Measurements from ENCODE around the gene TMOD2. TPM values are rescaled to one million over a fixed set of nuclear protein-coding genes. Genes with fewer than 3 reads are reported as not detected.

Gene TMOD2
- total RNA-seq, 1 experiment from 2014 or later, result 0.52 TPM

- Histone ChIP-seq H3K27me3 (replicated peaks; ENCODE audit: control insufficient read depth, insufficient read depth, low read length) (no peaks in the 10 kb centered on the region; the same call in 1 of the 2 replicates), H3K4me1 (no peaks in the 10 kb centered on the region), H3K9me3 (no peaks in the 10 kb centered on the region), H3K4me3 (ENCODE audit: low read depth, low read length) (no peak overlapping the region), H3K36me3 (ENCODE audit: control insufficient read depth, insufficient read depth, low read length) (no peaks in the 10 kb centered on the region)
- BruUV-seq (replicated peaks), result no TSS peak
- Mint-ChIP-seq H3K9me3 (ENCODE audit: unreplicated experiment) (no peaks in the 10 kb centered on the region), H3K27ac (ENCODE audit: unreplicated experiment) (no peak overlapping the region), H3K36me3 (ENCODE audit: insufficient read depth, unreplicated experiment) (no peaks in the 10 kb centered on the region), H3K4me3 (ENCODE audit: unreplicated experiment) (no peak overlapping the region), H3K27me3 (ENCODE audit: insufficient read depth, unreplicated experiment) (peaks cover 16% of the 10 kb centered on the region), H3K4me1 (ENCODE audit: low read depth, unreplicated experiment) (no peaks in the 10 kb centered on the region)
- ChIA-PET CTCF (interaction anchor here (0.5 kb wide), 1 partner anchor 113 kb away, joined by 3 read pairs; no protein-coding TSS in a partner anchor), POLR2A (no interaction called here)
- intact Hi-C loops (cut with micrococcal nuclease; ENCODE audit: unreplicated experiment), result no loop called here
- DNase-seq, result no peak
- no peak for TF ChIP-seq CTCF (IDR thresholded peaks at IDR 0.05; ENCODE audit: insufficient read depth in 1 of 2, low read depth in 1 of 2, low read length in 1 of 2, severe bottlenecking in 1 of 2, unreplicated experiment in 1 of 2)
Observed at GRCh38 chr15:51766341-51766740, 14.9 kb downstream of the TMOD2 start.

- DNase-seq, result no peak
- ChIA-PET CTCF (interaction anchor here (0.6 to 1.1 kb wide), 2 partner anchors 8 to 200 kb away, joined by 3 read pairs; no protein-coding TSS in a partner anchor), POLR2A (no interaction called here)
- H3K4me3 ChIP-seq (ENCODE audit: low read depth, low read length), result no peak overlapping the region
- no peak overlapping the region for H3K27ac Mint-ChIP-seq (ENCODE audit: unreplicated experiment)
- intact Hi-C loops (cut with micrococcal nuclease; ENCODE audit: unreplicated experiment), result no loop called here
- H3K27me3 Mint-ChIP-seq (ENCODE audit: insufficient read depth, unreplicated experiment), result peaks cover 16% of the 10 kb centered on the region
- no TSS peak for BruUV-seq (replicated peaks)
- no peaks in the 10 kb centered on the region; the same call in 1 of the 2 replicates for H3K27me3 ChIP-seq (replicated peaks; ENCODE audit: control insufficient read depth, insufficient read depth, low read length)
- H3K9me3 Mint-ChIP-seq (ENCODE audit: unreplicated experiment), result no peaks in the 10 kb centered on the region
- no peak overlapping the region for H3K4me3 Mint-ChIP-seq (ENCODE audit: unreplicated experiment)
- no peaks in the 10 kb centered on the region for H3K36me3 Mint-ChIP-seq (ENCODE audit: insufficient read depth, unreplicated experiment)
- no peaks in the 10 kb centered on the region for H3K4me1 ChIP-seq
- H3K9me3 ChIP-seq, result no peaks in the 10 kb centered on the region
- no peaks in the 10 kb centered on the region for H3K4me1 Mint-ChIP-seq (ENCODE audit: low read depth, unreplicated experiment)
- TF ChIP-seq CTCF (IDR thresholded peaks at IDR 0.05; ENCODE audit: insufficient read depth in 1 of 2, low read depth in 1 of 2, low read length in 1 of 2, severe bottlenecking in 1 of 2, unreplicated experiment in 1 of 2), result no peak
- no peaks in the 10 kb centered on the region for H3K36me3 ChIP-seq (ENCODE audit: control insufficient read depth, insufficient read depth, low read length)
Observed at GRCh38 chr15:51768018-51768417, 16.6 kb downstream of the TMOD2 start.

GRCh38 chr15:51770902-51771301 is 19.5 kb downstream of the TMOD2 start:
- no peaks in the 10 kb centered on the region for H3K36me3 Mint-ChIP-seq (ENCODE audit: insufficient read depth, unreplicated experiment)
- BruUV-seq (replicated peaks), result no TSS peak
- POLR2A ChIA-PET, result no interaction called here

More at GRCh38 chr15:51770902-51771301, 19.5 kb downstream of the TMOD2 start:
- Mint-ChIP-seq H3K4me1 (ENCODE audit: low read depth, unreplicated experiment) (no peaks in the 10 kb centered on the region), H3K27ac (ENCODE audit: unreplicated experiment) (no peak overlapping the region), H3K27me3 (ENCODE audit: insufficient read depth, unreplicated experiment) (peaks cover 16% of the 10 kb centered on the region), H3K4me3 (ENCODE audit: unreplicated experiment) (no peak overlapping the region), H3K9me3 (ENCODE audit: unreplicated experiment) (no peaks in the 10 kb centered on the region)
- DNase-seq, result no peak
- Histone ChIP-seq H3K36me3 (ENCODE audit: control insufficient read depth, insufficient read depth, low read length) (no peaks in the 10 kb centered on the region), H3K4me3 (ENCODE audit: low read depth, low read length) (no peak overlapping the region), H3K27me3 (replicated peaks; ENCODE audit: control insufficient read depth, insufficient read depth, low read length) (no peaks in the 10 kb centered on the region; the same call in 1 of the 2 replicates), H3K9me3 (no peaks in the 10 kb centered on the region), H3K4me1 (no peaks in the 10 kb centered on the region)
- TF ChIP-seq CTCF (IDR thresholded peaks at IDR 0.05; ENCODE audit: insufficient read depth in 1 of 2, low read depth in 1 of 2, low read length in 1 of 2, severe bottlenecking in 1 of 2, unreplicated experiment in 1 of 2), result no peak
- intact Hi-C loops (cut with micrococcal nuclease; ENCODE audit: unreplicated experiment), result no loop called here
- CTCF ChIA-PET, result no interaction called here
